SK-N-SH (cell line): ENCODE measurements around the gene PPP2R3C. TPM values are rescaled to one million over a fixed set of nuclear protein-coding genes. Genes with fewer than 3 reads are reported as not detected.

Source experiments
- CTCF ChIA-PET: fragments of 300-600, 350-600 bp; formaldehyde crosslinking; extraction: SDS; loops from one replicate; lab custom pipeline; 2021; lab: Yijun Ruan, JAX
- POLR2A ChIA-PET: fragments of 350-600 bp; sonication (Branson Sonifier 250); formaldehyde crosslinking; extraction: SDS; loops from one replicate; lab custom pipeline; 2020; ENCODE audit warnings: antibody characterized with exemption, inconsistent platforms; lab: Yijun Ruan, JAX
- DNase-seq: peaks from one replicate; pipeline ENCODE4 v3.0.0; 2012
- H2AFZ ChIP-seq: fragments of 200-600 bp; sonication (generic); 2 replicates; pipeline ENCODE4 v1.8.1; 2016; ENCODE audit warnings: antibody characterized with exemption, mild to moderate bottlenecking, low read depth
- H3F3A ChIP-seq: fragments of 200-600 bp; sonication (generic); replicated peaks from 2 replicates; pipeline ENCODE3; 2016; ENCODE audit warnings: antibody characterized with exemption, mild to moderate bottlenecking; ENCODE audit not compliant: insufficient read depth
- H3K27ac ChIP-seq, 2 experiments: fragments of 200-500 bp in 1 of 2; fragments of 200-600 bp in 1 of 2; sonication (Bioruptor generic) in 1 of 2; sonication (generic), shearing (Covaris generic) in 1 of 2; 2 replicates each; pipeline versions ENCODE4 v1.5.1 to v1.6.1; 2014 to 2016; ENCODE audit warnings: low read depth in 2 of 2, inconsistent platforms in 1 of 2, low read length in 1 of 2, mild to moderate bottlenecking in 1 of 2, mixed read lengths in 1 of 2
- H3K27me3 ChIP-seq: fragments of 200-600 bp; sonication (generic), shearing (Covaris generic); 2 replicates; pipeline ENCODE4 v1.6.1; 2016; ENCODE audit warnings: mixed run types; ENCODE audit not compliant: insufficient read depth
- H3K36me3 ChIP-seq, 2 experiments: fragments of 200-500 bp in 1 of 2; fragments of 200-600 bp in 1 of 2; sonication (Bioruptor generic) in 1 of 2; sonication (generic) in 1 of 2; replicated peaks in 1 of 2; 2 replicates each; pipeline versions ENCODE3 to v1.5.1; 2014 to 2016; ENCODE audit warnings: low read length in 1 of 2, mild to moderate bottlenecking in 1 of 2; ENCODE audit not compliant: insufficient read depth in 2 of 2, control insufficient read depth in 1 of 2
- H3K4me1 ChIP-seq, 2 experiments: fragments of 200-500 bp in 1 of 2; fragments of 200-600 bp in 1 of 2; sonication (Bioruptor generic) in 1 of 2; sonication (generic), shearing (Covaris generic) in 1 of 2; 2 replicates each; pipeline versions ENCODE4 v1.5.1 to v1.6.1; 2014 to 2016; ENCODE audit warnings: low read depth in 1 of 2, low read length in 1 of 2, mixed run types in 1 of 2; ENCODE audit not compliant: insufficient read depth in 2 of 2, control insufficient read depth in 1 of 2
- H3K4me2 ChIP-seq: fragments of 200-600 bp; sonication (generic), shearing (Covaris generic); 2 replicates; pipeline ENCODE4 v1.6.1; 2017; ENCODE audit warnings: mixed run types
- H3K4me3 ChIP-seq, 2 experiments: fragments of 200-500 bp in 1 of 2; fragments of 200-600 bp in 1 of 2; sonication (Bioruptor generic) in 1 of 2; sonication (generic), shearing (Covaris generic) in 1 of 2; 2 replicates each; pipeline versions ENCODE4 v1.5.1 to v1.8.1; 2014 to 2016; ENCODE audit warnings: low read depth in 2 of 2, inconsistent platforms in 1 of 2, low read length in 1 of 2, mild to moderate bottlenecking in 1 of 2, mixed read lengths in 1 of 2, moderate library complexity in 1 of 2
- H3K79me2 ChIP-seq: fragments of 200-600 bp; sonication (generic); 2 replicates; pipeline ENCODE4 v1.8.1; 2017; ENCODE audit warnings: mild to moderate bottlenecking; ENCODE audit not compliant: insufficient read depth
- H3K9ac ChIP-seq: fragments of 200-600 bp; sonication (generic); 2 replicates; pipeline ENCODE4 v1.6.1; 2017; ENCODE audit warnings: mixed run types
- H3K9me2 ChIP-seq: fragments of 200-600 bp; sonication (generic); 2 replicates; pipeline ENCODE4 v1.6.1; 2017; ENCODE audit warnings: mixed run types
- H3K9me3 ChIP-seq: fragments of 200-600 bp; sonication (generic); 2 replicates; pipeline ENCODE4 v1.6.1; 2017; ENCODE audit warnings: mixed run types, mild to moderate bottlenecking, moderate library complexity
- H4K20me1 ChIP-seq: fragments of 200-600 bp; sonication (generic); 2 replicates; pipeline ENCODE4 v1.6.1; 2017; ENCODE audit warnings: mild to moderate bottlenecking, mixed run types; ENCODE audit not compliant: insufficient read depth
- ELF1 ChIP-seq: IDR thresholded peaks from 2 replicates; pipeline ENCODE4 v1.4.0; 2012
- EZH2phosphoT487 ChIP-seq: fragments of 200-600 bp; sonication (generic); IDR thresholded peaks from 2 replicates; pipeline ENCODE4 v1.6.1; 2017; ENCODE audit warnings: low read depth, mixed run types, mild to moderate bottlenecking, antibody characterized with exemption, moderate library complexity, borderline replicate concordance
- FOSL2 ChIP-seq: IDR thresholded peaks from 2 replicates; pipeline ENCODE4 v1.4.0; 2012; ENCODE audit warnings: low read depth, mild to moderate bottlenecking, moderate library complexity, borderline replicate concordance
- FOXJ3 ChIP-seq: sonication (generic); formaldehyde crosslinking; IDR thresholded peaks from 2 replicates; pipeline ENCODE4 v1.5.1; 2020; ENCODE audit warnings: mild to moderate bottlenecking, missing genetic modification reagents
- FOXM1 ChIP-seq: IDR thresholded peaks from 2 replicates; pipeline ENCODE4 v1.4.0; 2012; ENCODE audit warnings: low read depth, mild to moderate bottlenecking
- GATA2 ChIP-seq: sonication (generic); formaldehyde crosslinking; IDR thresholded peaks from 2 replicates; pipeline ENCODE4 v1.5.0; 2020; ENCODE audit warnings: mild to moderate bottlenecking, missing genetic modification reagents
- JUND ChIP-seq: IDR thresholded peaks from 2 replicates; pipeline ENCODE4 v1.4.0; 2012
- MEF2A ChIP-seq: IDR thresholded peaks from 2 replicates; pipeline ENCODE4 v1.4.0; 2012; ENCODE audit warnings: low read depth, borderline replicate concordance
- MXI1 ChIP-seq: IDR thresholded peaks from 2 replicates; pipeline ENCODE4 v1.6.1; 2012; ENCODE audit warnings: mild to moderate bottlenecking, low read depth, low read length, improper control_type of control experiment
- NRF1 ChIP-seq: IDR thresholded peaks from 2 replicates; pipeline ENCODE4 v1.6.1; 2012; ENCODE audit warnings: low read depth, mild to moderate bottlenecking, low read length
- RCOR1 ChIP-seq: fragments of 150-350 bp; IDR thresholded peaks from 2 replicates; pipeline ENCODE4 v1.6.1; 2017; ENCODE audit warnings: antibody characterized with exemption, low read length
- REST ChIP-seq: IDR thresholded peaks from 2 replicates; pipeline ENCODE4 v1.6.1; 2012; ENCODE audit warnings: mild to moderate bottlenecking, low read depth, low read length, moderate library complexity
- RFX5 ChIP-seq: IDR thresholded peaks from 2 replicates; pipeline ENCODE4 v1.6.1; 2012; ENCODE audit warnings: mild to moderate bottlenecking, improper control_type of control experiment, low read length
- SIN3A ChIP-seq: IDR thresholded peaks from 2 replicates; pipeline ENCODE4 v1.6.1; 2012; ENCODE audit warnings: low read depth, mild to moderate bottlenecking, low read length, moderate library complexity, borderline replicate concordance
- SMC3 ChIP-seq: IDR thresholded peaks from 2 replicates; pipeline ENCODE4 v1.6.1; 2012; ENCODE audit warnings: low read depth, low read length, improper control_type of control experiment
- TAF1 ChIP-seq: IDR thresholded peaks from 2 replicates; pipeline ENCODE4 v1.6.1; 2012; ENCODE audit warnings: low read depth, mild to moderate bottlenecking, low read length, moderate library complexity, borderline replicate concordance
- TCF12 ChIP-seq: IDR thresholded peaks from 2 replicates; pipeline ENCODE4 v1.4.0; 2012
- TEAD4 ChIP-seq: IDR thresholded peaks from 2 replicates; pipeline ENCODE4 v1.4.0; 2012; ENCODE audit warnings: mild to moderate bottlenecking, borderline replicate concordance; ENCODE audit not compliant: insufficient read depth
- WGBS: methylation state at CpG from one replicate; pipeline ENCODE4 v1.1.6; 2017; ENCODE audit warnings: low lambda C conversion rate; 5-methylcytosine and 5-hydroxymethylcytosine counted together
- polyA plus RNA-seq, 3 experiments: library from polyadenylated mRNA; depleted of rRNA; stranded (reverse); fragments of >200 nt; gene quantifications; 2 replicates each; pipeline ENCODE4 v1.2.3, GENCODE V29; 2012
- TF ChIP-seq, protein P1 (sequence below): IDR thresholded peaks from 2 replicates; pipeline ENCODE4 v1.4.0; 2012; ENCODE audit warnings: low read depth, borderline replicate concordance
- TF ChIP-seq, protein P2 (sequence below): fragments of 150-350 bp; IDR thresholded peaks from 2 replicates; pipeline ENCODE4 v1.6.1; 2016; ENCODE audit warnings: mild to moderate bottlenecking, low read depth, low read length

PPP2R3C gene
- polyA plus RNA-seq, 1 of the 3 experiments (the other 2 are of a cell fraction) = 6.2 TPM

DNA sequence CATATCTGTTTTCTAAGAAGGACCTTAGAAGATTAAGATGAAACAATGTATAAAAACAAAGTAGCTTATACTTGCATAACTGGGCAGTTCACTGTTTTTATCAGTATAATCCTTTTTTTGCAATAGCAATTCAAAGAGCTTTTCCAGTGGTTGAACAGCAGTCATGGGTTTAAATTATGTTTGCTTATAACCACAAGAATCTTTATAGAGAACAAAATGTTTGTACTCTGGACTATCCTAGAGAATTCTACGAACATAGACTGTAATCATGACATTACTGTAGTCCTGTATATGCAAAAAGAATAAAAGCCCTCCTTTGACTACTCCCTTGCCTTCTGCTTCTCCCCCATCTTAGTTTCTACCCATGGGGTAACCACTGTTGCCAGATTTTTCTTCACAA lies 70.0 kb downstream of the PPP2R3C start:
- Histone ChIP-seq H3F3A (peaks cover 11% of the 10 kb centered on the region), H3K4me1 (peaks cover 2 to 15% of the 10 kb centered on the region in 2 experiments; a peak in 2 of 4 replicates), H3K4me2 (no peak overlapping the region), H3K9me2 (no peaks in the 10 kb centered on the region), H3K79me2 (peaks cover 61% of the 10 kb centered on the region), H3K27ac (no peak overlapping the region), H4K20me1 (no peaks in the 10 kb centered on the region), H2AFZ (no peak overlapping the region), H3K27me3 (no peaks in the 10 kb centered on the region), H3K4me3 (no peak overlapping the region), H3K9ac (no peak overlapping the region), H3K9me3 (no peaks in the 10 kb centered on the region), H3K36me3 (peaks cover 3 to 27% of the 10 kb centered on the region in 2 experiments)
- WGBS = 74% methylated on average over 1 of the region's 1 CpG
- ChIA-PET POLR2A (no interaction called here), CTCF (no interaction called here)
- DNase-seq = no peak
- TF ChIP-seq FOXM1 (no peak), TEAD4 (no peak), FOXJ3 (no peak), RFX5 (no peak), MEF2A (no peak), EZH2phosphoT487 (no peak), RCOR1 (no peak), NRF1 (no peak), GATA2 (CRISPR knock-in tag) (no peak), MXI1 (no peak), SMC3 (no peak)

DNA sequence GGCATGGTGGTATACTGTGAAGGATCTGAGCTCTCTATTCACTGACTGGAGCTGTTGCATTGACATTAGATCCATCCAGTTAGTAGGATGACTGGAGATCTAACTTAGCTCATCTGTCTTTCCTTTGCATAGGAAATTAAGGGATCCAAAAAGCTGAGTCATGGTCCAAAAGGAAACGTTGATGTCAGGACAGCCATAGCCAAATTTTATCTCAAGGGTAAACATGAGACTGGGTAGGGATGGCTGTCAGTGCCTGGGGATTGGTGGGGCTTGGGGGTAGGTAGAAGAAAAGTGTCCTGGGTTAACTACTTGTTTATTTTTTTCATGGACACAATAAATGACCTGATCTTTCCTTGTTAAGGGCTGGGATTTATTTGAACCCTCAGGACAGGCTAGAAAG lies 71.1 kb downstream of the PPP2R3C start:
- Histone ChIP-seq H3F3A (peaks cover 14% of the 10 kb centered on the region), H3K9me2 (no peaks in the 10 kb centered on the region), H2AFZ (no peak overlapping the region), H3K4me1 (peaks cover 2 to 15% of the 10 kb centered on the region in 2 experiments; a peak in 2 of 4 replicates), H3K4me3 (no peak overlapping the region), H3K4me2 (no peak overlapping the region), H3K36me3 (peaks cover 3 to 26% of the 10 kb centered on the region in 2 experiments), H3K27me3 (no peaks in the 10 kb centered on the region), H3K9ac (no peak overlapping the region)
- TF ChIP-seq FOSL2 = no peak
- TF ChIP-seq RFX5 = no peak
- TF ChIP-seq ELF1 = no peak
- no peak for TF ChIP-seq REST
- TF ChIP-seq, protein P1, sequence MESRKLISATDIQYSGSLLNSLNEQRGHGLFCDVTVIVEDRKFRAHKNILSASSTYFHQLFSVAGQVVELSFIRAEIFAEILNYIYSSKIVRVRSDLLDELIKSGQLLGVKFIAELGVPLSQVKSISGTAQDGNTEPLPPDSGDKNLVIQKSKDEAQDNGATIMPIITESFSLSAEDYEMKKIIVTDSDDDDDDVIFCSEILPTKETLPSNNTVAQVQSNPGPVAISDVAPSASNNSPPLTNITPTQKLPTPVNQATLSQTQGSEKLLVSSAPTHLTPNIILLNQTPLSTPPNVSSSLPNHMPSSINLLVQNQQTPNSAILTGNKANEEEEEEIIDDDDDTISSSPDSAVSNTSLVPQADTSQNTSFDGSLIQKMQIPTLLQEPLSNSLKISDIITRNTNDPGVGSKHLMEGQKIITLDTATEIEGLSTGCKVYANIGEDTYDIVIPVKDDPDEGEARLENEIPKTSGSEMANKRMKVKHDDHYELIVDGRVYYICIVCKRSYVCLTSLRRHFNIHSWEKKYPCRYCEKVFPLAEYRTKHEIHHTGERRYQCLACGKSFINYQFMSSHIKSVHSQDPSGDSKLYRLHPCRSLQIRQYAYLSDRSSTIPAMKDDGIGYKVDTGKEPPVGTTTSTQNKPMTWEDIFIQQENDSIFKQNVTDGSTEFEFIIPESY = no peak
- TF ChIP-seq NRF1 = no peak
- no peak for TF ChIP-seq RCOR1
- no peak for TF ChIP-seq JUND
- TF ChIP-seq MEF2A = no peak
- TF ChIP-seq TAF1 = no peak
- TF ChIP-seq, protein P2, sequence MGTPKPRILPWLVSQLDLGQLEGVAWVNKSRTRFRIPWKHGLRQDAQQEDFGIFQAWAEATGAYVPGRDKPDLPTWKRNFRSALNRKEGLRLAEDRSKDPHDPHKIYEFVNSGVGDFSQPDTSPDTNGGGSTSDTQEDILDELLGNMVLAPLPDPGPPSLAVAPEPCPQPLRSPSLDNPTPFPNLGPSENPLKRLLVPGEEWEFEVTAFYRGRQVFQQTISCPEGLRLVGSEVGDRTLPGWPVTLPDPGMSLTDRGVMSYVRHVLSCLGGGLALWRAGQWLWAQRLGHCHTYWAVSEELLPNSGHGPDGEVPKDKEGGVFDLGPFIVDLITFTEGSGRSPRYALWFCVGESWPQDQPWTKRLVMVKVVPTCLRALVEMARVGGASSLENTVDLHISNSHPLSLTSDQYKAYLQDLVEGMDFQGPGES = no peak
- no peak for TF ChIP-seq TCF12
- TF ChIP-seq SIN3A = no peak
- TF ChIP-seq, all 33 proteins: peak for 0
- no peaks in the 10 kb centered on the region for H3K9me3 ChIP-seq
- CTCF ChIA-PET = no interaction called here
- POLR2A ChIA-PET = interaction anchor here (0.5 kb wide), 2 partner anchors 10 kb away, joined by 3 read pairs; no protein-coding TSS in a partner anchor
- no peak for DNase-seq
- H3K27ac ChIP-seq = peak overlapping the region in 1 of 2 experiments; percentile 15; a peak in 2 of 4 replicates
- no peaks in the 10 kb centered on the region for H4K20me1 ChIP-seq
- 0% methylated on average over 1 of the region's 1 CpG for WGBS
- peaks cover 57% of the 10 kb centered on the region for H3K79me2 ChIP-seq
